ENCODE data around the gene ZBTB7C.

The ZBTB7C gene

GRCh38 chr18:48106498-48106897 is 302.7 kb downstream of the ZBTB7C start:
- no peak for DNase-seq

GRCh38 chr18:48105317-48105716 is 303.9 kb downstream of the ZBTB7C start:
- DNase-seq: no peak

GRCh38 chr18:48104705-48105104 is 304.5 kb downstream of the ZBTB7C start:
- no peak for DNase-seq

- peak; percentile 81 to 85 for DNase-seq
Measured at GRCh38 chr18:48100651-48101165, 308.5 kb downstream of the ZBTB7C start.

GRCh38 chr18:48100165-48100575 is 309.0 kb downstream of the ZBTB7C start:
- DNase-seq: peak in 1 of 2 experiments; percentile 58

- DNase-seq: no peak
Measured at GRCh38 chr18:48099481-48100164, 309.6 kb downstream of the ZBTB7C start.

GRCh38 chr18:48098538-48098937 is 310.6 kb downstream of the ZBTB7C start:
- DNase-seq: no peak

GRCh38 chr18:48098007-48098406 is 311.2 kb downstream of the ZBTB7C start:
- no peak for DNase-seq

GRCh38 chr18:48095726-48096125 is 313.5 kb downstream of the ZBTB7C start:
- DNase-seq: no peak

GRCh38 chr18:48093104-48093503 is 316.1 kb downstream of the ZBTB7C start:
- DNase-seq: no peak

- peak in 1 of 2 experiments; percentile 11 for DNase-seq
Measured at GRCh38 chr18:48091869-48092497, 317.2 kb downstream of the ZBTB7C start.

GRCh38 chr18:48090702-48091101 is 318.5 kb downstream of the ZBTB7C start:
- DNase-seq: no peak

- no peak for DNase-seq
Measured at GRCh38 chr18:48090021-48090420, 319.2 kb downstream of the ZBTB7C start.

- no peak for DNase-seq
Measured at GRCh38 chr18:48085781-48086487, 323.2 kb downstream of the ZBTB7C start.

GRCh38 chr18:48084858-48085257 is 324.3 kb downstream of the ZBTB7C start:
- DNase-seq: no peak

GRCh38 chr18:48084041-48084757 is 325.0 kb downstream of the ZBTB7C start:
- DNase-seq: no peak

GRCh38 chr18:48080546-48080945 is 328.6 kb downstream of the ZBTB7C start:
- no peak for DNase-seq

GRCh38 chr18:48079885-48080284 is 329.3 kb downstream of the ZBTB7C start:
- no peak for DNase-seq

GRCh38 chr18:48078448-48078847 is 330.7 kb downstream of the ZBTB7C start:
- no peak for DNase-seq

GRCh38 chr18:48077291-48077690 is 331.9 kb downstream of the ZBTB7C start:
- DNase-seq: no peak

GRCh38 chr18:48076461-48076860 is 332.7 kb downstream of the ZBTB7C start:
- DNase-seq: no peak

- no peak for DNase-seq
Measured at GRCh38 chr18:48075707-48076093, 333.5 kb downstream of the ZBTB7C start.

Data from NCI-H187 (cell line).